Measurements from ENCODE around the gene CCL14. TPM values are rescaled to one million over a fixed set of nuclear protein-coding genes. Genes with fewer than 3 reads are reported as not detected.

The CCL14 gene
- total and polyA plus RNA-seq, 2 of the 8 experiments (the other 6 are each of a cell fraction or from before 2014, with no cell fraction given): not detected

GRCh38 chr17:36019423-36019822 is 32.9 kb upstream of the CCL14 start:
- Histone ChIP-seq H3K14ac (ENCODE audit: insufficient read length) (no peak overlapping the region), H3K36me3 (ENCODE audit: control insufficient read depth in 2 of 4, insufficient read depth in 4 of 4, low read length in 3 of 4) (no peaks in the 10 kb centered on the region), H2BK20ac (ENCODE audit: low read length) (no peak overlapping the region), H4K20me1 (replicated peaks in 1 of 2; ENCODE audit: control insufficient read depth in 1 of 2, insufficient read depth in 2 of 2, low read length in 2 of 2) (no peaks in the 10 kb centered on the region), H3K4me1 (replicated peaks in 1 of 4; ENCODE audit: control insufficient read depth in 3 of 4, insufficient read depth in 4 of 4, low read length in 3 of 4) (no peaks in the 10 kb centered on the region), H3K18ac (ENCODE audit: extremely low read depth, low read length) (no peak overlapping the region), H2BK15ac (ENCODE audit: low read length) (no peak overlapping the region), H3K27ac (ENCODE audit: low read depth, low read length) (no peak overlapping the region), H3K4ac (replicated peaks; ENCODE audit: insufficient read length, low read depth, low read length) (no peak overlapping the region), H3K9ac (replicated peaks in 1 of 4; ENCODE audit: extremely low read depth in 1 of 4, low read depth in 3 of 4, low read length in 3 of 4) (no peak overlapping the region), H4K91ac (replicated peaks; ENCODE audit: insufficient read length, low read length) (no peak overlapping the region), H3K4me2 (ENCODE audit: insufficient read depth in 1 of 2, low read depth in 2 of 2, low read length in 2 of 2) (no peak overlapping the region), H2BK12ac (ENCODE audit: low read depth, low read length) (no peak overlapping the region), H3K79me1 (ENCODE audit: low read depth, low read length) (no peaks in the 10 kb centered on the region), H3K4me3 (ENCODE audit: extremely low read depth in 1 of 4, insufficient read depth in 2 of 4, low read depth in 3 of 4, low read length in 4 of 4) (no peak overlapping the region), H3K9me3 (ENCODE audit: insufficient read depth in 2 of 2, low read depth in 1 of 2, low read length in 1 of 2) (peaks cover 0 to 3% of the 10 kb centered on the region in 2 experiments; a peak in 2 of 4 replicates), H2BK5ac (ENCODE audit: low read depth, low read length) (no peak overlapping the region), H2BK120ac (replicated peaks; ENCODE audit: low read depth, low read length) (no peak overlapping the region), H3K56ac (replicated peaks; ENCODE audit: insufficient read length, low read depth, low read length) (no peak overlapping the region), H2AFZ (ENCODE audit: low read length) (no peak overlapping the region), H3K27me3 (replicated peaks in 1 of 4; ENCODE audit: control insufficient read depth in 3 of 4, extremely low read depth in 1 of 4, insufficient read depth in 3 of 4, low read length in 3 of 4) (no peaks in the 10 kb centered on the region), H4K8ac (ENCODE audit: extremely low read depth, insufficient read depth, low read length) (no peak overlapping the region), H3K23me2 (ENCODE audit: low read depth, low read length) (no peaks in the 10 kb centered on the region), H3K79me2 (ENCODE audit: control insufficient read depth in 1 of 2, insufficient read depth in 2 of 2, low read length in 2 of 2) (no peaks in the 10 kb centered on the region), H3K23ac (ENCODE audit: insufficient read length) (no peak overlapping the region), H2AK5ac (ENCODE audit: low read depth, low read length) (no peak overlapping the region), H4K5ac (ENCODE audit: insufficient read length, low read depth, low read length) (no peak overlapping the region)
- no peak for DNase-seq (ENCODE audit: low read depth in 1 of 2, low spot score in 2 of 2)
- TF ChIP-seq CBX8 (IDR thresholded peaks at IDR 0.05; ENCODE audit: borderline replicate concordance, low read depth, low read length) (no peak), SIX5 (IDR thresholded peaks at IDR 0.05; ENCODE audit: low read depth, low read length) (no peak), ASH2L (IDR thresholded peaks at IDR 0.05; ENCODE audit: low read length) (no peak), EZH2 (IDR thresholded peaks at IDR 0.05; ENCODE audit: low read depth, low read length, severe bottlenecking) (no peak), CREB1 (IDR thresholded peaks at IDR 0.05) (no peak), BACH1 (IDR thresholded peaks at IDR 0.05; ENCODE audit: low read length) (no peak), SP4 (IDR thresholded peaks at IDR 0.05; ENCODE audit: low read length) (no peak), TCF12 (IDR thresholded peaks at IDR 0.05; ENCODE audit: low read depth, low read length) (no peak), RBBP5 (IDR thresholded peaks at IDR 0.05; ENCODE audit: borderline replicate concordance, low read depth, low read length) (no peak), SRF (IDR thresholded peaks at IDR 0.05; ENCODE audit: low read depth, low read length) (no peak), SP2 (IDR thresholded peaks at IDR 0.05; ENCODE audit: low read length) (no peak)
- 96% methylated on average over 2 of the region's 2 CpGs; no CpG with 5 or more reads in 1 of the 2 experiments for WGBS, 2 experiments (ENCODE audit: extremely low coverage in 1 of 2, insufficient coverage in 1 of 2, insufficient read length in 1 of 2, insufficient replicate concordance in 2 of 2, low coverage in 1 of 2, low lambda C conversion rate in 2 of 2, missing lambda C conversion rate in 1 of 2)
- FAIRE-seq: no peak
- POLR2A ChIA-PET (ENCODE audit: partially characterized antibody): no interaction called here
- CTCF ChIA-PET (ENCODE audit: partially characterized antibody): interaction anchor here (0.5 to 1.7 kb wide), 3 partner anchors 9 to 188 kb away, joined by 3 to 5 read pairs (median 4); no protein-coding TSS in a partner anchor
